GM21528 (cell line): Measurements from ENCODE around the gene RNF152.

Source experiments
- ATAC-seq: cut with Tn5 transposase; IDR thresholded peaks from one replicate; pipeline ENCODE4 v1.9.1; 2021; ENCODE audit warnings: mild to moderate bottlenecking, moderate library complexity; ENCODE audit not compliant: unreplicated experiment, low FRiP score

Gene RNF152, protein sequence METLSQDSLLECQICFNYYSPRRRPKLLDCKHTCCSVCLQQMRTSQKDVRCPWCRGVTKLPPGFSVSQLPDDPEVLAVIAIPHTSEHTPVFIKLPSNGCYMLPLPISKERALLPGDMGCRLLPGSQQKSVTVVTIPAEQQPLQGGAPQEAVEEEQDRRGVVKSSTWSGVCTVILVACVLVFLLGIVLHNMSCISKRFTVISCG

GRCh38 chr18:61892683-61893308, at the start of gene RNF152:
RNF152 (minus strand) TSS chr18:61893007; CDS start chr18:61816463, 76,544 bp downstream.
- no peak for ATAC-seq

GRCh38 chr18:61941948-61942471, 49.2 kb upstream of the RNF152 start:
- ATAC-seq: no peak

DNA sequence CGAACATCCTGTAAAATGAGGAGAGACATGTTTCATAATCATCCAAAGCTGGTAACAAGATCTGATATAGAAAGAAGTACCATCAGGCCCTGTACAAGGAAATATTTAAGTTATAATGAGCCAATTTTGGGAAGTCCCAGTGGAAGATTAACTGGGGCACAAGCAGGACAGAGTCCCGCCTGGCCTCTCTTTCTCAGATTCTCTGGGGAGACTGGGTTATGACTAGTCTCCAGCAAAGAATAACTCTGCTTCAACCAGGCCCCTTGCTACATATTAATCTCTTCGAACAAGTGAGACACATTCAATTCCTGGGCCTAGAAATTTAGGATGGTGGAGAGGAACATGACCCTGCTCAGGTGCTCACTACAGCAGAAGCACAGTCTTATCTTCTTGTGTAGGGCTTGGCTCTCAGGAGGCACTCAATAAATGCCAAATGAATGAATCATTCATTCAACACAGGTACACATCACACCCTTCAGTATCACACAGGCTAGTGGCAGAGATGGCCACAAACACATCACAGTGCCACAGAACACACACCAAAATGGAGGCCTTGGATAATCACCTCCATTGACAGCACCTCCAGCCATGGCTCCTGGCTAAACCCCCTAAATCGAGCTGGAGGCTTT, 46.4 kb upstream of the RNF152 start:
- no peak for ATAC-seq

- no peak for ATAC-seq
Measured at GRCh38 chr18:61935362-61935761, 42.6 kb upstream of the RNF152 start.

DNA sequence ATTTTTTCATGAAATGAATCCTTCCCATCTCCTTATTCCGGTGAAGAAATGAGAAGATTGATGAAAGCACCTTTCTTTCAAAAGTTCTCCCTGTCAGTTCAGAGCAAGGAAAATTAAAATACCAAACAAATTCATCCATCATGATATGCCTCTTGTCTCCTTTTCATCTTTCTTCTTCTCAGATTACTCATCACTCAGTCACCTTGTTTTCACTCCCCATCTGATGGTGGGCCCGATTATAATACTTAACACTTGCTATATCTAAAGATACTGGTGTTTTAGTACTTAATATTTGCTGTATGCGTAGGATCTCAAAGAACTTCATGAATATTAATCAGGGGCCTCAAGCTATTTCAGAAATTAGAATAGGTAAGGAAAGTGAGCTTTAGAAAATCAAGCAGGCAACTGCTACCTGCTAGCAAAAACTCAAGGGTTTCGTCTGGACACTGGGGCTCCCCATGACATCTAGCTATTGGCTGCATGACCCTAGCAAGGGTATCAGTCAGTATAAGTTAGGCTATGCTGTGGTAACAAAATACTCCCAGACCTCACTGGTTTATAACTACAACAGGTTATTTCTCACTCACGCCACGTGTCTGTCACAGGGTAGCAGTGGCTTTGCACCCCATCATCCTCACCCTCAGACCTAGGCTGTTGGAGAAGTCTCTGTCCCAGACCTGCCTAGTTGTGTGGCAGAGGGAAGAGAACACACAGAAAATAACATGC, 39.0 kb upstream of the RNF152 start:
- no peak for ATAC-seq

GRCh38 chr18:61929881-61930640, 37.3 kb upstream of the RNF152 start:
- no peak for ATAC-seq

DNA sequence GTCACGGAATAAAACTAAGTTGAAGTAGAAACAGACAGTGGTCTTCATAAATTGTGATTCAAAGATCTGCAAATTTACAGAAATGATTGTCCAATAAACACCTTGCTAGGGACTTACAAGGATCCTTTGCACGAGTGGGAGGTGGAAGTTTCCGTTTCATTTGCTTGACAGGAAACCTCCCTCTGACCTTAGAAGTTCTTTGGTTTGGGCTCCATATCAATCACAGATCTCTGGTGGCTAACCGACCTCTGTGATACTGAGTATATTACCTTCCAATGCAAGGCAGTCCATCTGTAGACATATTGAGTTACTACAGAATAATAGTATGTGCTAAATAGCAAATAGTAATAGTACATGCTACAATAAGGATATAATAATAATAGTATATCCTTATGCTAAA, 33.7 kb upstream of the RNF152 start:
- no peak for ATAC-seq

DNA sequence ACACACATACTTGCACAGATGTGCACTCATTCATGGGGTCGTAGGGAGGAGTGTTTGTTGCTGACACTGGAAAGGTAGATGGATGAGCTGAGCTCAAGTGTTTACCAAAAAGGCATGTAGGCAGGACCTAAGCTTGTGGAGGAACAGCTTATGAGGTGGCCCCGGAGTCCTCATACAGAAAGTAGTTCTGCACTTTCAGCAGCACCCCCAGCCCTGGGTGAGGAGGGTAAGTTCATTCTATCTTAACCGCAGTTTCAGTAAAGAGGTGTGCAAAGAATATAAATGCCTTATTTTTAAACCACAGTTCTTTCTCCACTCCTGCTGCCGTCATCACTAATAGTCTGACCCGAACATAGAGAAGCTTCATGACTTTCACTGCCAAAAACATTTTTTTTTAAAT, 31.7 kb upstream of the RNF152 start:
- no peak for ATAC-seq

DNA sequence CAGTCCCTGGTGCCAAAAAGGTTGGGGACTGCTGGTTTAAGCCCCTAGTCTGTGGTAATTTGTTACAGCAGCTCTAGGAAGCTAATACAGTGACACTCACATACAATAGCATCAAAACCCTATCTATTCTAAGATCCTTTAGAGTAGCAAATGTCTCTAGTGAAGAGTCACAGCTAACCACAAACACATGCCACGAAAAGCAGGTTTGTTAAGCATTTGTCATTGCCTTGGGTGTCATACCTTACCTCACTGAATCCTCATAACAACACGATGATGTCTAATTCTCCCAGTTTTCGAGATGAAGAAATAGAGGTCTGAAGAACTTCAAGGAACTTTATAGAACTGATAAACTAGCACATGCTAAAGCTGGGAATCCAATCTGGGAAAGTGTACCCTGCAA, 29.6 kb upstream of the RNF152 start:
- ATAC-seq: no peak

GRCh38 chr18:61921621-61922235, 28.9 kb upstream of the RNF152 start:
- ATAC-seq: no peak

- no peak for ATAC-seq
Measured at GRCh38 chr18:61917818-61918217, 25.0 kb upstream of the RNF152 start.

GRCh38 chr18:61912476-61912875, 19.7 kb upstream of the RNF152 start:
- no peak for ATAC-seq

GRCh38 chr18:61910101-61910500, 17.3 kb upstream of the RNF152 start:
- ATAC-seq: no peak

DNA sequence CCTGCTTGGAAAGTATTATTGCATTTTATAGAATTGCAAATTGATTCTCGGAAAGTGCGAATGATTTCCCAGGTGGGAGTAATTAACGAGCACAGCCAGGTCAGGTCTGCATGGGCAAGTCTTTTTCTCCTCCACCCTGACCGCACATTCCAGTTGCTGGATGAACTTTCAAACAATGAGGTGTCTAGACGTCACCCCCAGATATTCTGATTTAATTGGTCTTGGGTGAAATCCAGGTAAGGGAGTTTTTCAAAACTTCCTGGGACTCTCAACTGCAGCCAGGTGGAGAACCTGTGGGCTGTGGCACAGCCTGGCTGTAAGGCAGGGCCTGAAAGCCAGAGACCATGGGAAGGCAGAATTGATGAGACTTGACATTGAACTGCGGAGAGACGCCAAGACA, 15.9 kb upstream of the RNF152 start:
- ATAC-seq: no peak

DNA sequence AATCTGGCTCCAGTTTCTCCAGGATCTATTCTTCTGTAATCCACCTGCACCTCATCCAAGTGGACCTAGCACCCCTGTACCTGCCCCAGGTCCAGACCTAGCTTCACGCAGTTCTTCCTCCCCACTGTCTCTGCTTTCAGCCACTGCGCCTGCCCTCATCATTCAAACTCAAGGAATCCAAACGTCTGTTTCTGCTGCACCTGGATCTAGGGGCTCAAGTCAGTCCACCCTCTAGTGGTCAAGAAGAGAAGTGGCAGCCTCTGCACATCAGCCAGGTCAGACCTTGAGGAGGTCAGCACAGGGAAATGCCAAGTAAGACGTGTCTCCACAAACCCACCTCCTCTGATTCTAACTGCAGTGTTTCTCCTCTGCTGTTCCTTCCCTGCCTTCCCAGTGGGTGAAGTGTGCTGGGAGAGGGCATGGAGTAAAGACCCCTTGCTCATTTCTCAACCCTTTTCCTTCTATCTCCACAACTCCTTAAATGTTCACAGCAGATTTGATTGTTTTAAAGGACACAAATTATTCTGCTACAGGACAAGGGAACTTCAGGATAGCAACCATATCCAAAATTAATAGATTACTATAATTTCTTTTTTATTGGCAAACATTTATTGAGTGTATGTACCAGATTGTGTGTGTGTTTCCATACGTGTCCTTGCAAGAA, 8.6 kb upstream of the RNF152 start:
- ATAC-seq: peak; percentile 87

DNA sequence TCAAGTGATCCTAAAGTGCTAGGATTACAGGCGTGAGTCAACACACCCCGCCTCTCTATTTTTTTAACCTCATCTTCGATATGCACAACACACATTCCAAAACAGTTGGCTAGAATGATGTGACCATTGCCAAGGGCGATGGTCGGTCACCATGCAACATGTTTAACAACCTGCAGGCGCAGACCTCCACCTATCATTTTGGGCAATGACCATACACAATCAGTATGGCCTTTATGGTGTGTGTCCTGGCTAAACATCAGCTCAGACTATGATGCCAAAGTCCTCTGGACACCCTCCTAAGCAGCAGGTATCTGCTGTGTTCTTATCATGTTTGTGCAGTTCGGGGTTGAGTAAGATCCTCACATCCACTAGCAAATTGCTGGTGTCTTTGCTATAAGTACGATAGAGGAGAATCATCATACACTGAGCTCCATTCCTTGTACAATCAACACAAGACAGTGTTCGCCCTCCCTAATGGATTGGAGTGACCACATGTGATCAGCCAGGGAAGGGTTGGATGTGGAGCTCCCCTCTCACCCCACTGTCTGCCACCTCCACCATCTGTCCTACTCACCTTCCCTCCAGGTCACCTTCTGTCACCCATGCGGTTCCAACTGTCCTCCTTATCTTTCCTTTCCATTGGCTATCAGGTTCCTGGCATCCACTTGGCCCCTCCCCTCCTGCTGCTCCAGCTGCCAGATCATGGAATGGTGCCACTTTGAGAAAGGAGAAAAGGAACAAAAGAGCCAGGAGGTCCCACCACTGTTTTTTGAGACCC, 7.9 kb upstream of the RNF152 start:
- ATAC-seq: no peak

DNA sequence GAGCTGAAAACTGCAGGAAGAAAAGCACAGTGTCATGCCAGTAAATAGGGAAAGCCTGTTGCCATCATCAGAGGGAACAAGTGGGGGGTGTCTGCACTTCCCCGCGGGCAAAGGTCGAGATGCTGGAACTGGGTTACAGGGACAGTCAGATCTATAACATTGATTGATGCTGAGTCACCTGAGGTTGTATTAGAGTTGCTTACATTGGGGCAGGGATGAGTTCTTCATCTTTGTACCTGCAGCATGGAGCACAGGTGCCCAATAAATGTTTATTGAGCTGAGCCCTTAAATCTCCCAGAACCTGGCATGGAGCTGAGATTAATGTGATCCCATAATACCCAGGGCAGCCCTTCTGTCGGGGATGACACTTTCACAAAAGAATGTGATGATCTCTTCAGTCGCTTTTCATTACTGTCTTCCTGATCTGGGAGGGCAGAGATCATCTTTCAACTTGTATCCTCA, 5.9 kb upstream of the RNF152 start:
- no peak for ATAC-seq

GRCh38 chr18:61896757-61897156, 4.0 kb upstream of the RNF152 start:
- ATAC-seq: no peak

DNA sequence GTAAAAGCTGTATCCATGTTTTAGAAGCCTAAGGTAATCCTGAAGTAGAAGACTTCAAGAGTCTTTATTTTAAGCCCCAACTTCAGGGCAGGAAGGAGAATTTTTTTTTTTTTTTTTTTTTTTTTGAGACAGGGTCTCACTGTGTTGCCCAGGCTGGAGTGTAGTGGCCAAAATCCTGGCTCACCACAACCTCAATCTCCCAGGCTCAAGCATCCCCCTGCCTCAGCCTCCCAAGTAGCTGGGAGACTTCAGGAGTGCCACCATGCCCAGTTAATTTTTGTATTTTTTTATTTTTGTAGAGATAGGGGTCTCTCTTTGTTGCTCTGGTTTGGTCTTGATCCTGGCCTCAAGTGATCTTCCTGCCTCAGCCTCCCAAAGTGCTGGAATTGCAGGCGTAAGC, 3.3 kb upstream of the RNF152 start:
- no peak for ATAC-seq
